H9 (cell line): ENCODE results near the gene EEF1A2. TPM values are rescaled to one million over a fixed set of nuclear protein-coding genes. Genes with fewer than 3 reads are reported as not detected.

Experiments
- DNase-seq: peaks from one replicate; pipeline ENCODE4 v3.0.0-alpha.2; 2017
- H2AFZ ChIP-seq: one replicate; pipeline ENCODE4 v1.6.1; 2013; ENCODE audit warnings: mild to moderate bottlenecking, low read length, control low read depth, moderate library complexity
- H2AK5ac ChIP-seq: 2 replicates; pipeline ENCODE4 v1.6.1; 2013; ENCODE audit warnings: low read length, control low read depth, mixed read lengths; ENCODE audit not compliant: insufficient read length
- H2BK120ac ChIP-seq: one replicate; pipeline ENCODE4 v1.6.1; 2013; ENCODE audit warnings: low read depth, mild to moderate bottlenecking, low read length, control low read depth, inconsistent platforms; ENCODE audit not compliant: poor library complexity, severe bottlenecking
- H2BK12ac ChIP-seq: 2 replicates; pipeline ENCODE4 v1.6.1; 2013; ENCODE audit warnings: low read length, control low read depth, mixed read lengths, low read depth; ENCODE audit not compliant: insufficient read length
- H2BK15ac ChIP-seq: 2 replicates; pipeline ENCODE4 v1.6.1; 2013; ENCODE audit warnings: low read depth, low read length, control low read depth
- H2BK20ac ChIP-seq: one replicate; pipeline ENCODE4 v1.6.1; 2013; ENCODE audit warnings: low read depth, mild to moderate bottlenecking, low read length, control low read depth, inconsistent platforms; ENCODE audit not compliant: poor library complexity, severe bottlenecking
- H2BK5ac ChIP-seq: 2 replicates; pipeline ENCODE4 v1.6.1; 2013; ENCODE audit warnings: low read length, control low read depth, mixed read lengths; ENCODE audit not compliant: insufficient read length
- H3K14ac ChIP-seq: 2 replicates; pipeline ENCODE4 v1.6.1; 2013; ENCODE audit warnings: low read length, control low read depth; ENCODE audit not compliant: insufficient read depth
- H3K18ac ChIP-seq: 2 replicates; pipeline ENCODE4 v1.6.1; 2013; ENCODE audit warnings: low read depth, mild to moderate bottlenecking, mixed read lengths, low read length, control low read depth; ENCODE audit not compliant: insufficient read length
- H3K23ac ChIP-seq: 2 replicates; pipeline ENCODE4 v1.6.1; 2013; ENCODE audit warnings: low read length, control low read depth, mixed read lengths, low read depth; ENCODE audit not compliant: insufficient read length
- H3K23me2 ChIP-seq: 2 replicates; pipeline ENCODE4 v1.6.1; 2013; ENCODE audit warnings: low read depth, mild to moderate bottlenecking, mixed read lengths, low read length, control low read depth; ENCODE audit not compliant: insufficient read length, poor library complexity, severe bottlenecking
- H3K27ac ChIP-seq: 2 replicates; pipeline ENCODE4 v1.5.1; 2013; ENCODE audit warnings: low read length, control low read depth, mixed read lengths, low read depth; ENCODE audit not compliant: insufficient read length
- H3K27me3 ChIP-seq: 2 replicates; pipeline ENCODE4 v1.6.1; 2013; ENCODE audit warnings: low read length, control low read depth, inconsistent platforms; ENCODE audit not compliant: insufficient read depth
- H3K4ac ChIP-seq: 2 replicates; pipeline ENCODE4 v1.6.1; 2013; ENCODE audit warnings: low read depth, mild to moderate bottlenecking, control low read depth, inconsistent platforms, low read length, moderate library complexity
- H3K4me1 ChIP-seq: 2 replicates; pipeline ENCODE4 v1.6.1; 2013; ENCODE audit warnings: low read length, control low read depth, inconsistent platforms; ENCODE audit not compliant: insufficient read depth
- H3K4me2 ChIP-seq: 2 replicates; pipeline ENCODE4 v1.6.1; 2013; ENCODE audit warnings: low read length, control low read depth, mixed read lengths; ENCODE audit not compliant: insufficient read length, insufficient read depth
- H3K56ac ChIP-seq: 2 replicates; pipeline ENCODE4 v1.6.1; 2013; ENCODE audit warnings: low read depth, mild to moderate bottlenecking, mixed read lengths, low read length, control low read depth; ENCODE audit not compliant: insufficient read length
- H3K79me1 ChIP-seq: 2 replicates; pipeline ENCODE4 v1.6.1; 2013; ENCODE audit warnings: low read depth, mild to moderate bottlenecking, moderate library complexity, low read length, control low read depth, inconsistent platforms; ENCODE audit not compliant: insufficient read depth, poor library complexity, severe bottlenecking
- H3K79me2 ChIP-seq: 2 replicates; pipeline ENCODE4 v1.6.1; 2013; ENCODE audit warnings: low read length, control low read depth, inconsistent platforms; ENCODE audit not compliant: insufficient read depth
- H3K9ac ChIP-seq: 2 replicates; pipeline ENCODE4 v1.6.1; 2013; ENCODE audit warnings: low read length, control low read depth, mixed read lengths; ENCODE audit not compliant: insufficient read length; ENCODE audit errors: extremely low read depth
- H3K9me3 ChIP-seq: one replicate; pipeline ENCODE4 v1.6.1; 2013; ENCODE audit warnings: low read depth, low read length, inconsistent platforms; ENCODE audit not compliant: control insufficient read depth
- H3T11ph ChIP-seq: one replicate; pipeline ENCODE4 v1.6.1; 2013; ENCODE audit warnings: mild to moderate bottlenecking, low read length, control low read depth, inconsistent platforms
- H4K20me1 ChIP-seq: one replicate; pipeline ENCODE4 v1.6.1; 2013; ENCODE audit not compliant: control insufficient read depth, insufficient read length, insufficient read depth
- H4K5ac ChIP-seq: 2 replicates; pipeline ENCODE4 v1.6.1; 2013; ENCODE audit warnings: low read depth, mild to moderate bottlenecking, mixed read lengths, low read length, control low read depth; ENCODE audit not compliant: insufficient read length
- H4K8ac ChIP-seq: replicated peaks from 2 replicates; pipeline ENCODE4 v1.6.1; 2013; ENCODE audit warnings: low read length, control low read depth, mixed read lengths, low read depth; ENCODE audit not compliant: insufficient read length
- H4K91ac ChIP-seq: 2 replicates; pipeline ENCODE4 v1.6.1; 2013; ENCODE audit warnings: low read depth, mild to moderate bottlenecking, moderate library complexity, mixed read lengths, low read length, control low read depth; ENCODE audit not compliant: insufficient read length
- H3K27ac Mint-ChIP-seq, 3 experiments: 2 replicates in 2 of 3; 3 replicates in 1 of 3; pipeline ENCODE4 v1.8.0; 2020 to 2021; ENCODE audit warnings: mixed read lengths in 3 of 3, mild to moderate bottlenecking in 1 of 3, moderate library complexity in 1 of 3
- H3K27me3 Mint-ChIP-seq: 2 replicates; pipeline ENCODE4 v1.8.0; 2021; ENCODE audit warnings: low read depth, mild to moderate bottlenecking, moderate library complexity, mixed read lengths
- H3K36me3 Mint-ChIP-seq, 3 experiments: 2 replicates in 2 of 3; 3 replicates in 1 of 3; pipeline ENCODE4 v1.8.0; 2020 to 2021; ENCODE audit warnings: low read depth in 3 of 3, mixed read lengths in 3 of 3; ENCODE audit not compliant: insufficient read depth in 1 of 3
- H3K4me1 Mint-ChIP-seq, 2 experiments: 2 replicates each; pipeline ENCODE4 v1.8.0; 2020; ENCODE audit warnings: mixed read lengths in 2 of 2
- H3K4me3 Mint-ChIP-seq, 2 experiments: 2 replicates in 1 of 2; 3 replicates in 1 of 2; pipeline ENCODE4 v1.8.0; 2020 to 2021; ENCODE audit warnings: mild to moderate bottlenecking in 2 of 2, mixed read lengths in 2 of 2, moderate library complexity in 1 of 2
- H3K9me3 Mint-ChIP-seq, 2 experiments: 2 replicates in 1 of 2; 3 replicates in 1 of 2; pipeline ENCODE4 v1.8.0; 2020; ENCODE audit warnings: mild to moderate bottlenecking in 2 of 2, mixed read lengths in 2 of 2, moderate library complexity in 1 of 2
- CTCF ChIP-seq: fragments of 200-600 bp; sonication (generic); conservative IDR thresholded peaks from 3 replicates; pipeline ENCODE4 v1.8.0; 2021; ENCODE audit warnings: antibody characterized with exemption, mild to moderate bottlenecking
- WGBS: extraction: QIAGEN DNeasy Blood & Tissue Kit; methylation state at CpG from one replicate; pipeline ENCODE4 v1.1.7; 2013; ENCODE audit warnings: missing lambda C conversion rate, low lambda C conversion rate, mixed read lengths; ENCODE audit not compliant: insufficient read length; ENCODE audit errors: extremely low coverage; 5-methylcytosine and 5-hydroxymethylcytosine counted together
- total RNA-seq: library from RNA; stranded (reverse); gene quantifications from 2 replicates; pipeline ENCODE4 v1.2.1, GENCODE V29; 2021

EEF1A2 gene
- total RNA-seq, 1 experiment from 2014 or later, result 27.4 TPM

- Histone ChIP-seq H2BK5ac (no peak overlapping the region), H4K5ac (no peak overlapping the region), H3K9ac (no peak overlapping the region), H3K23ac (no peak overlapping the region), H4K20me1 (no peaks in the 10 kb centered on the region), H3K56ac (no peak overlapping the region), H4K8ac (no peak overlapping the region), H3T11ph (no peak overlapping the region), H3K14ac (no peak overlapping the region; the same call in 1 of the 2 replicates), H3K4ac (no peak overlapping the region), H3K27me3 (no peaks in the 10 kb centered on the region), H3K4me2 (no peak overlapping the region), H3K23me2 (no peaks in the 10 kb centered on the region), H2BK120ac (no peak overlapping the region), H3K27ac (no peak overlapping the region), H2BK20ac (no peak overlapping the region), H3K79me2 (no peaks in the 10 kb centered on the region; the same call in 1 of the 2 replicates), H3K9me3 (no peaks in the 10 kb centered on the region), H4K91ac (no peak overlapping the region), H3K79me1 (peaks cover 3% of the 10 kb centered on the region), H3K4me1 (no peaks in the 10 kb centered on the region; the same call in 1 of the 2 replicates), H2BK15ac (no peak overlapping the region), H3K18ac (no peak overlapping the region), H2AK5ac (no peak overlapping the region), H2AFZ (no peak overlapping the region), H2BK12ac (no peak overlapping the region)
- Mint-ChIP-seq H3K27ac (peak overlapping the region in 2 of 3 experiments; percentile 67 to 82; a peak in 2 of 7 replicates), H3K27me3 (no peaks in the 10 kb centered on the region), H3K9me3 (no peaks in the 10 kb centered on the region), H3K36me3 (peaks cover 0 to 12% (median 0%) of the 10 kb centered on the region in 3 experiments; a peak in 1 of 7 replicates), H3K4me3 (peak overlapping the region in 1 of 2 experiments; percentile 65; a peak in 2 of 5 replicates), H3K4me1 (peaks cover 22 to 44% of the 10 kb centered on the region in 2 experiments)
- TF ChIP-seq CTCF, result no peak
- no CpG with 5 or more reads among the region's 40 CpGs for WGBS
- no peak for DNase-seq
Measured at GRCh38 chr20:63456429-63457284, 42.2 kb downstream of the EEF1A2 start.
